NT2/D1 (cell line): ENCODE data around the gene ANK3.

Experiments used
- DNase-seq: peaks from one replicate; pipeline ENCODE4 v3.0.0-alpha.2; 2011; ENCODE audit warnings: low read depth, low spot score
- H3K27me3 ChIP-seq: 2 replicates; pipeline ENCODE4 v1.6.0; 2011; ENCODE audit warnings: mild to moderate bottlenecking; ENCODE audit not compliant: insufficient read length, insufficient read depth
- H3K36me3 ChIP-seq: 2 replicates; pipeline ENCODE4 v1.6.1; 2011; ENCODE audit warnings: mild to moderate bottlenecking, low read length, mixed read lengths; ENCODE audit not compliant: insufficient read depth, insufficient read length
- H3K4me1 ChIP-seq: 2 replicates; pipeline ENCODE4 v1.5.1; 2011; ENCODE audit not compliant: insufficient read depth, insufficient read length
- H3K4me3 ChIP-seq: 2 replicates; pipeline ENCODE4 v1.5.1; 2011; ENCODE audit warnings: low read depth; ENCODE audit not compliant: insufficient read length
- H3K9ac ChIP-seq: 2 replicates; pipeline ENCODE4 v1.6.0; 2011; ENCODE audit warnings: low read depth; ENCODE audit not compliant: insufficient read length
- H3K9me3 ChIP-seq: 2 replicates; pipeline ENCODE4 v1.5.1; 2011; ENCODE audit warnings: mild to moderate bottlenecking, low read length; ENCODE audit not compliant: insufficient read depth
- SUZ12 ChIP-seq: IDR thresholded peaks from 2 replicates; pipeline ENCODE4 v1.6.1; 2011; ENCODE audit not compliant: insufficient read length, insufficient read depth; ENCODE audit errors: extremely low read depth
- YY1 ChIP-seq: IDR thresholded peaks from 2 replicates; pipeline ENCODE4 v1.6.1; 2011; ENCODE audit not compliant: insufficient read length, insufficient read depth
- ZNF274 ChIP-seq: IDR thresholded peaks from 2 replicates; pipeline ENCODE4 v1.6.1; 2011; ENCODE audit warnings: mild to moderate bottlenecking, low read depth, low read length

Gene ANK3

GRCh38 chr10:60347270-60347669, 42.4 kb downstream of the ANK3 start:
- Histone ChIP-seq H3K4me3 (no peak overlapping the region), H3K9me3 (no peaks in the 10 kb centered on the region), H3K4me1 (no peaks in the 10 kb centered on the region), H3K27me3 (no peaks in the 10 kb centered on the region), H3K36me3 (no peaks in the 10 kb centered on the region), H3K9ac (no peak overlapping the region)
- TF ChIP-seq YY1 = no peak
- TF ChIP-seq SUZ12 = no peak
- TF ChIP-seq ZNF274 = no peak
- DNase-seq = no peak

DNA sequence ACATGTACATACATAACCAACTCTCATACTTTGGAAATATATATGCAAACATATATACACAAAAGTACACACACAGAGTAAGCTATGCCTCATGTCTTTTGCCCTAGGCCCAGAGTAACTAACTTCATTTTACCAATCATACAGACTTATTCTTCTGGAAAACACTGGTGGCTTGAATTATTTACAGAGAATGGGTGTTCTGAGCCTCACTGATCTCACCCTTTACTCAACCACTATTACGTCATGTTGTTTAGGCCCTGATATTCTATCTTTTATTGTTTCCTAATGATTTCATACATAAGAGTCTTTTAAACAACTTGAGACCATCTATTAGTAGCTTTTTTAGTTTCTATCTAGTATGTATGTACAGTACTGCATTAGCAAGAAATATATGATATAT, 43.0 kb downstream of the ANK3 start:
- Histone ChIP-seq H3K9me3 (no peaks in the 10 kb centered on the region), H3K4me1 (no peaks in the 10 kb centered on the region), H3K27me3 (no peaks in the 10 kb centered on the region), H3K9ac (no peak overlapping the region), H3K36me3 (no peaks in the 10 kb centered on the region), H3K4me3 (no peak overlapping the region)
- no peak for DNase-seq
- TF ChIP-seq ZNF274 = no peak
- TF ChIP-seq YY1 = no peak
- no peak for TF ChIP-seq SUZ12

GRCh38 chr10:60343254-60343653, 46.4 kb downstream of the ANK3 start:
- Histone ChIP-seq H3K4me1 (no peaks in the 10 kb centered on the region), H3K27me3 (no peaks in the 10 kb centered on the region), H3K4me3 (no peak overlapping the region), H3K36me3 (no peaks in the 10 kb centered on the region), H3K9me3 (no peaks in the 10 kb centered on the region), H3K9ac (no peak overlapping the region)
- TF ChIP-seq SUZ12 (no peak), YY1 (no peak), ZNF274 (no peak)
- no peak for DNase-seq

- Histone ChIP-seq H3K27me3 (no peaks in the 10 kb centered on the region), H3K36me3 (no peaks in the 10 kb centered on the region), H3K9ac (no peak overlapping the region), H3K4me1 (no peaks in the 10 kb centered on the region), H3K4me3 (no peak overlapping the region), H3K9me3 (no peaks in the 10 kb centered on the region)
- DNase-seq = no peak
- no peak for TF ChIP-seq SUZ12
Measured at GRCh38 chr10:60341969-60342368, 47.7 kb downstream of the ANK3 start.

DNA sequence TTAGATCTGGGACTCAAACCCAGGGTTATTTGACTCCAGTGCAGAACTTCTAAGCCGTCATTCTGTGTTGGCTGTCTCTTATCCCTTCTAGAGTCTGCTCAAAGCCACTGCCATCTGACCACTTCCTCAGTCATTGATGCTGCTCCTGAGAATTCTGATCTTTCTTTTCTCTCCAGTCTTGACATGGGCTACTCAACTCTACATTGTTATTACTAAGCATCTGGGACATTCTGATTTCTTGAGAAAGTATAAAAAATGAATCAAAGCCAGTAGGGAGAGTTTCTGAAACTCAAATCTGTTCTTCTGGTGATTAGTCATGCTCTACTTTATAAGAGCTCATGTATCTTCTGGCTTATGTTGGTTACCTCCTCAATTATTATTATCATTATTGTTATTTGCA, 48.7 kb downstream of the ANK3 start:
- DNase-seq = no peak
- Histone ChIP-seq H3K4me1 (no peaks in the 10 kb centered on the region), H3K9me3 (no peaks in the 10 kb centered on the region), H3K36me3 (no peaks in the 10 kb centered on the region), H3K9ac (no peak overlapping the region), H3K4me3 (no peak overlapping the region), H3K27me3 (no peaks in the 10 kb centered on the region)
- no peak for TF ChIP-seq YY1
- no peak for TF ChIP-seq SUZ12
- no peak for TF ChIP-seq ZNF274

GRCh38 chr10:60339757-60340156, 49.9 kb downstream of the ANK3 start:
- Histone ChIP-seq H3K36me3 (no peaks in the 10 kb centered on the region), H3K9ac (no peak overlapping the region), H3K9me3 (no peaks in the 10 kb centered on the region), H3K4me3 (no peak overlapping the region), H3K27me3 (no peaks in the 10 kb centered on the region), H3K4me1 (no peaks in the 10 kb centered on the region)
- TF ChIP-seq ZNF274 = no peak
- no peak for TF ChIP-seq SUZ12
- TF ChIP-seq YY1 = no peak
- DNase-seq = no peak

DNA sequence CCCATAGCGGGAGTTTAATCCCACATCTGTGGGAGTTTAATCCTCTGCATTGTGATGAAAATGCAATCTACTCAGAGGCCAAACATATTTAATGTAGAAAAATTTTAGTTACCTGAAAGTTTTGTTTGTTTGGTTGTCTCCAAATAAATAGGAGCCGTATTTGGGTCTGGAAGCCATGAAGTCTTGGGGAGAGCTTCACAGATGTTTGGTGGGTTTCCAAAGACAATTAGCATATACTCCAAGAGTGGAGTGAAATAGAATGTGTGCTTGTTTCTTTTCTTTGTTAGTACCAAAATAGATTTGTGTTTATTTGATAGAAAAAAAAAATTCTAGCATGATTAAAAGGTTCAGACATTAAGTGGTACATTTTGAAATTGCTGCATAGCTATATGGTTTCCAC, 50.9 kb downstream of the ANK3 start:
- Histone ChIP-seq H3K9me3 (no peaks in the 10 kb centered on the region), H3K27me3 (no peaks in the 10 kb centered on the region), H3K9ac (no peak overlapping the region), H3K4me1 (no peaks in the 10 kb centered on the region), H3K4me3 (no peak overlapping the region), H3K36me3 (no peaks in the 10 kb centered on the region)
- TF ChIP-seq YY1 (no peak), SUZ12 (no peak), ZNF274 (no peak)
- DNase-seq = no peak

DNA sequence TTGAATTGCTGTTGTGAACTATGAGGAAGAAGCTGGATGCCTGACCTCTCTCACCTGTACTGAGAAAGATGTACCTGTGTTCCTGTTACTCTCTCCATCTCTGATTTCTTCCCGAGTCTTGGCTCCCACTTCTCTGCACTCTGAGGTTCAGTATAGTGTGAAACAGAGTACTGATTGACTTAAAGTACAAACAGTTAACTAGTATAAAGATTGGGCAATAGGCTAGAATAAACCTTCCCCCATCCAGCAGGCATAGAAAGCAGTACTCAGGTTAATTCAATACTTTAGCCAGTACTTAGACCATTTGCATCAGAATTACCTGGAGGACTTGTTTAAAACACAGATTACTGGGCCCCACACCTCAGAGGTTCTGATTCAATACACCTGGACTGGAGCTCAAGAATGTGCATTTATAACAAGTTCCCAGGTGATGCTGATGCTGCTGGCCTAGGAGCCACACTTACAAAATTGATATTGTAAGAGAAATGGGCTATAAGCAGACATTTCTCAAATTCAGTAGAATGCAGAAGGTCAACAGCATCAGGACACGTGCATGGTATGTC, 51.6 kb downstream of the ANK3 start:
- no peak for TF ChIP-seq SUZ12
- no peak for TF ChIP-seq YY1
- no peak for TF ChIP-seq ZNF274
- H3K9ac ChIP-seq = no peak overlapping the region
- H3K36me3 ChIP-seq = no peaks in the 10 kb centered on the region
- H3K9me3 ChIP-seq = no peaks in the 10 kb centered on the region
- DNase-seq = no peak
- H3K4me3 ChIP-seq = no peak overlapping the region
- H3K27me3 ChIP-seq = no peaks in the 10 kb centered on the region
- no peaks in the 10 kb centered on the region for H3K4me1 ChIP-seq
